Activated naive CD4-positive, alpha-beta T cell treated with anti-CD3 and anti-CD28 coated beads, Interleukin-2, amount 50 U/mL, for 72 hours (primary cell): ENCODE measurements around the gene HDAC9. TPM values are rescaled to one million over a fixed set of nuclear protein-coding genes. Genes with fewer than 3 reads are reported as not detected.

ENCODE experiments used
- ATAC-seq, 2 donors: fragments of 150-1000 bp; cut with Tn5 transposase; 2 replicates each; pipeline ENCODE4 v1.10.0; 2021; ENCODE audit warnings: mild to moderate bottlenecking in 2 of 2, moderate library complexity in 2 of 2
- DNase-seq, 2 donors: peaks; one replicate each; pipeline ENCODE4 v3.0.0; 2021 to 2022; ENCODE audit warnings: low spot score in 2 of 2
- H3K27ac Mint-ChIP-seq, 2 donors: one replicate each; pipeline ENCODE4 v1.8.0; 2022; ENCODE audit warnings: mild to moderate bottlenecking in 2 of 2, mixed read lengths in 2 of 2
- H3K36me3 Mint-ChIP-seq, 2 donors: one replicate each; pipeline ENCODE4 v1.8.0; 2022; ENCODE audit warnings: mixed read lengths in 2 of 2
- H3K9me3 Mint-ChIP-seq, 2 donors: one replicate each; pipeline ENCODE4 v1.8.0; 2022; ENCODE audit warnings: mixed read lengths in 2 of 2
- total RNA-seq, 2 donors: library from RNA; stranded (reverse); gene quantifications; one replicate each; pipeline ENCODE4 v1.2.3, GENCODE V29; 2022

HDAC9 gene
- total RNA-seq, 2 donors from 2014 or later: 0.32 to 0.84 TPM

- H3K9me3 Mint-ChIP-seq: no peaks in the 10 kb centered on the region
- H3K36me3 Mint-ChIP-seq: no peaks in the 10 kb centered on the region
- no peak overlapping the region for H3K27ac Mint-ChIP-seq
- no peak for DNase-seq
- no peak for ATAC-seq
Observed at GRCh38 chr7:18753972-18754610, 258.5 kb downstream of the HDAC9 start.

GRCh38 chr7:18754766-18755165, 259.2 kb downstream of the HDAC9 start:
- ATAC-seq: no peak
- H3K36me3 Mint-ChIP-seq: no peaks in the 10 kb centered on the region
- no peaks in the 10 kb centered on the region for H3K9me3 Mint-ChIP-seq
- no peak for DNase-seq
- H3K27ac Mint-ChIP-seq: no peak overlapping the region

DNA sequence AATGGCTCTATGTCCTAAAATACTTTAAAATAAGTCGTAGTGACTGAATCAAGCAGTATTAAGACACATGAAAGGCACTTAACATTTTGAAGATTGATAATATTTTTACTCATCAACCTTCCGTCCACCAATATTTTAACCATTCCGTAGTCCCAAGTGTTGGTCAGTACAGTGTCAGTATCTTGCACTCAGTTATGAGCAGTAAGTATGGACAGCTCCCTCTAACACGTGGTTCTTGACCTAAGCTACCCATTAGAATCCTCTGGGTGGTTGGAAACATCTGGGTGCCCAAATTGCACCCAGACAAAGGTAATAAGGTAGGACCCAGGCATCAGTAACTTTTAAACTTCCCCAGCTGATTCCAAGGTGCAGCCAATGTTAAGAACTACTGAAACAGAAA, 260.2 kb downstream of the HDAC9 start:
- Mint-ChIP-seq H3K9me3 (no peaks in the 10 kb centered on the region), H3K27ac (no peak overlapping the region), H3K36me3 (no peaks in the 10 kb centered on the region)
- ATAC-seq (no peak), DNase-seq (no peak)

- no peak overlapping the region for H3K27ac Mint-ChIP-seq
- H3K36me3 Mint-ChIP-seq: no peaks in the 10 kb centered on the region
- no peak for DNase-seq
- no peaks in the 10 kb centered on the region for H3K9me3 Mint-ChIP-seq
- no peak for ATAC-seq
Observed at GRCh38 chr7:18756378-18757050, 261.0 kb downstream of the HDAC9 start.

- no peaks in the 10 kb centered on the region for H3K9me3 Mint-ChIP-seq
Observed at GRCh38 chr7:18760046-18760445, 264.5 kb downstream of the HDAC9 start.

DNA sequence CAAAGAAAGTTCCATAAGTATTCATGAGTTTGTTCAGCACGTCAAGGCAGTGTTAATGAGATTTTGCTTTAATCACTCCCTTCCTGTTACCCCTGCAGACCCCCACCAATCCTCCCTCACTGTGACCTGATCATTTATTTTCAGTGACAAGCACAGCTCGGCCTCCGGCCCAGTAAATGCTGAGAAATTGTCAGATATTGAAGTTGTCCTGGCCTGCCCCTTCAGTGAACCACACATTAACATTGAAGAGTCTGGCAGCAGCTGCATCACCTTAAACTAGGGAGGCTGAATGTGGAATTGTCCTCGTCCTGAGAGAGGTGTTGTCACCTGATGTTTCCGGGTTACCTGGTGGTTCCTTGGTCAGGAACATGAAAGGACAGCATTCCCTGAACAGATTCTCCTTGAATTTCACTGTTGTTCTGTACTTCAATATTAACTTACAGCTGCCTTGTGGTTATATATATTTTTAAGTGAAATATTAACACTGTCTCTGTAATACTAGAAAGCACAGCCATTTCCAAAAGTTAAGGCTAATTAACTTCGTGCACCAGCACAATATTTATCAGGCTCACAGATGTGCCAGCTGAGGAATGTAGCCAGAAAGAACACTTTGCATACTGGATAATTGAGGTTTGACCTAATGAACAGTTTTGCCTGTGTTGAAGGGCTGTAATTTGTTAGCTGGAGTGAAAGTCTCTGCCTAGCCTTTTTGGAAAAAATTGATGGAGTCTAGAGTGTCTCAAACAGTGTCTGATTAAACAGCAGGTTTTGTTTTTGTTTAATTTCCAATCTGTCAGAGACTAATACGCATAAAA, 265.3 kb downstream of the HDAC9 start:
- H3K9me3 Mint-ChIP-seq: no peaks in the 10 kb centered on the region
- no peaks in the 10 kb centered on the region for H3K36me3 Mint-ChIP-seq
- no peak for ATAC-seq
- no peak for DNase-seq
- H3K27ac Mint-ChIP-seq: no peak overlapping the region

More at GRCh38 chr7:18760046-18760445, 264.5 kb downstream of the HDAC9 start:
- H3K36me3 Mint-ChIP-seq: no peaks in the 10 kb centered on the region
- DNase-seq (no peak), ATAC-seq (no peak)
- no peak overlapping the region for H3K27ac Mint-ChIP-seq

- DNase-seq (no peak), ATAC-seq (no peak)
- Mint-ChIP-seq H3K27ac (no peak overlapping the region), H3K36me3 (no peaks in the 10 kb centered on the region), H3K9me3 (no peaks in the 10 kb centered on the region)
Observed at GRCh38 chr7:18762189-18762588, 266.6 kb downstream of the HDAC9 start.

- DNase-seq: no peak
- Mint-ChIP-seq H3K9me3 (no peaks in the 10 kb centered on the region), H3K36me3 (peaks cover 0 to 4% of the 10 kb centered on the region in 2 donors), H3K27ac (no peak overlapping the region)
- no peak for ATAC-seq
Observed at GRCh38 chr7:18768256-18768655, 272.7 kb downstream of the HDAC9 start.

GRCh38 chr7:18770154-18770811, 274.7 kb downstream of the HDAC9 start:
- ATAC-seq: no peak

GRCh38 chr7:18770822-18771221, 275.3 kb downstream of the HDAC9 start:
- Mint-ChIP-seq H3K27ac (no peak overlapping the region), H3K36me3 (peaks cover 0 to 4% of the 10 kb centered on the region in 2 donors), H3K9me3 (peaks cover 0 to 7% of the 10 kb centered on the region in 2 donors)
- ATAC-seq (no peak), DNase-seq (no peak)

More at GRCh38 chr7:18770154-18770811, 274.7 kb downstream of the HDAC9 start:
- Mint-ChIP-seq H3K9me3 (peaks cover 0 to 4% of the 10 kb centered on the region in 2 donors), H3K36me3 (peaks cover 0 to 4% of the 10 kb centered on the region in 2 donors), H3K27ac (no peak overlapping the region)
- no peak for DNase-seq

DNA sequence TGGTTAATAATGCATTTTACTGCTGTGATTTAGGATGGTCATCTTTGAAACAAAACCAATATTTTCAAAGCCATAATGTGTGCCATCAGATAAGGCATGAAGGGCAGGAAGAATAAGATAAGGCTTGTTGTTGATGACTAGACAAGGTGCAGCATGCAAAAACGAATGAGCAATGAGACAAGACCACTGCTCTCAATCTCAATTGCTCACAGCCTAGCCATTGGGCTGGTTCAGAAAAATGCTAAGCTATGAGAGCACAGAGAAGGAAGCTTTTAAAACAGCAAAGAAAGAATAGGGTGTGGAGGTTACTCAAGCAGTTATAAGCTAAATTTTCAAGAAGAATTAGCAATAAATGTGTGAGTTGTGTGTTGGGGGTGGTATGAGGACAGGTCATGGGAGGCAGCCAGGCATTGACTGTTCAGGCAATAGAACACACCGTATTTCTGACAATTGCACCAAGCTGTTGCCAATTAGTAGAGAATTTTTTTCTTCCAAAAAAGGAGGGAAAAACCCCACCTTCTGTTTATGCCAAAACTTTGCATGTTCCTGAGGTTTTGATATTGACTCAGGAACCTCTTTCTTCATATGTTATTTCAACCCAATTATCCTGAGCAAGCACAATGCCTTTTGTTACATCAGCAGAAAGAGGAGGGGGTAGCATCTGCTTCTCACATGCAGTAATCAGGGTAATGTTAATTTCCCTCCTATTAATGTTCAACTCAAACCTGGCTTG, 276.5 kb downstream of the HDAC9 start:
- DNase-seq (no peak), ATAC-seq (no peak)
- Mint-ChIP-seq H3K9me3 (peaks cover 6 to 12% of the 10 kb centered on the region in 2 donors), H3K36me3 (peaks cover 0 to 4% of the 10 kb centered on the region in 2 donors), H3K27ac (no peak overlapping the region)

DNA sequence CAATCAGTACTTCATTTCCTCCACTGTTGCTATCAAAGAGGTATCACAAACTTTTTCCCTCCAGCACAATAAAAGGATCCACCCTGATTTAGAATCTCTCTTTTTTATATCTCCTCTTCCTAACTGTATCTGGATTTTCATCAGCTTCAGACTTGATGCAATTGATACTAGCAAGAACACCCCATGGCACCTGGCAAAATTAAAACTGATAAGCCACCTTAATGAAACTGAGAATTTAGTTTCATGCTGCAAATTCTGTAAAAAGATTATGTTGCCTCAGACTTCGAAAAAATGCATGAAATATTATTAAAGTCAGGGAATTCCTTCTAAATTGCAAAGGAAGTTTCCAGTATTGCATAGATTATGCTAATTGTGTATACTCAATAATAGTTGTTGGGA, 277.0 kb downstream of the HDAC9 start:
- DNase-seq (no peak), ATAC-seq (no peak)
- Mint-ChIP-seq H3K9me3 (peaks cover 6 to 12% of the 10 kb centered on the region in 2 donors), H3K36me3 (peaks cover 0 to 4% of the 10 kb centered on the region in 2 donors), H3K27ac (no peak overlapping the region)

DNA sequence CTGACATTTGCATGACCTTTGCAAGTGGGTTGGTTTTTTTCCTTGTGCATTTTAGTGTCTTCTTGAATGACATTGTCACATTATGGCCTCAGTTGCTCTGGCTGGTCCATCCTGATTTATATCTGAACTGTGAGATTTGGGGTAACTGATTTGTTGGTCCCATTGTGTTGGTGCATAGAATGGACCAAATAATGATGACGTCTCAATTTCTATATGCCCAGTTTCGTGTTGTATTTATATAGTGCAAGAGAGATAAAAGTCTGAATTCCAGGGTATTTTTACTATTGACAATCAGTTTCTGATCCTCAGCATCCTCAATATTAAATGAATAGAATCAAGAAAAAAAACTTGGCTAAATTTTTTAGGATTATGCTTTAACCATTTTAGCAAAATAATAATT, 281.8 kb downstream of the HDAC9 start:
- no peak overlapping the region for H3K27ac Mint-ChIP-seq
- H3K36me3 Mint-ChIP-seq: no peaks in the 10 kb centered on the region
- DNase-seq (no peak), ATAC-seq (no peak)
- peaks cover 10 to 12% of the 10 kb centered on the region in 2 donors for H3K9me3 Mint-ChIP-seq

DNA sequence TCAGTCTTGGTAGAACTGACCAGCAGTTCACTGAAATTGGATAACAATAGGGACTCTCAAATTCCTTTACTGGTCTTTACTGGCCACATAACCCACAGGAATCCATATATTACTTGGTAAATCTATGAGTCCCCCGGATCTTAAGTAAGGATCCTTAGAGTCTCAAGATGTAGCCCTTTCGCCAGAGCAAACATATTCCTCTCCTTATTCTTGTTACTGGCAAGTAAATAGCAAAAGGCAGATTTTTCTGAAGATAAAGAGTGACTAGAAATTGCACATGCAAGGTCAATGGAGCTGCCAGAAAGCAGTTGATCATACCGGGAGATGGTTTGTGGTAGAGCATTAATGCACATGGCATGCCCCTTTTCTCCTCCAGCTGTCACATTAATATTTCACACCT, 283.0 kb downstream of the HDAC9 start:
- H3K9me3 Mint-ChIP-seq: peaks cover 10 to 12% of the 10 kb centered on the region in 2 donors
- no peak for DNase-seq
- H3K27ac Mint-ChIP-seq: no peak overlapping the region
- no peaks in the 10 kb centered on the region for H3K36me3 Mint-ChIP-seq
- ATAC-seq: no peak

GRCh38 chr7:18780266-18780665, 284.7 kb downstream of the HDAC9 start:
- Mint-ChIP-seq H3K36me3 (no peaks in the 10 kb centered on the region), H3K27ac (no peak overlapping the region), H3K9me3 (peaks cover 8 to 10% of the 10 kb centered on the region in 2 donors)
- DNase-seq (no peak), ATAC-seq (no peak)

- Mint-ChIP-seq H3K9me3 (peaks cover 4 to 10% of the 10 kb centered on the region in 2 donors), H3K27ac (no peak overlapping the region), H3K36me3 (no peaks in the 10 kb centered on the region)
- DNase-seq (no peak), ATAC-seq (no peak)
Observed at GRCh38 chr7:18780938-18781337, 285.4 kb downstream of the HDAC9 start.
